Vagina (tissue), 2 donors: ENCODE measurements around the gene SMCHD1. TPM values are rescaled to one million over a fixed set of nuclear protein-coding genes. Genes with fewer than 3 reads are reported as not detected.
A peak's percentile ranks its signal among the peaks of the same experiment; 100 is the strongest.

Experiments
- DNase-seq, 2 donors: peaks; one replicate each; pipeline ENCODE4 v3.0.0-alpha.2; 2017; ENCODE audit errors: extremely low spot score in 2 of 2
- H3K27ac ChIP-seq: fragments of 200-600 bp; sonication (generic); one replicate; pipeline ENCODE4 v1.5.1; 2019
- H3K27me3 ChIP-seq: fragments of 200-600 bp; sonication (generic); one replicate; pipeline ENCODE4 v1.5.1; 2019
- H3K36me3 ChIP-seq, 2 donors: fragments of 200-600 bp; sonication (generic); one replicate each; pipeline ENCODE4 v1.5.1; 2017 to 2019
- H3K4me1 ChIP-seq: fragments of 200-600 bp; sonication (generic); one replicate; pipeline ENCODE4 v1.5.1; 2019
- H3K4me3 ChIP-seq, 2 donors: fragments of 200-600 bp; sonication (generic); 1 replicate in 1 of 2; 2 replicates in 1 of 2; pipeline ENCODE4 v1.5.1; 2016 to 2019
- H3K9me3 ChIP-seq: fragments of 200-600 bp; sonication (generic); one replicate; pipeline ENCODE4 v1.5.1; 2019
- POLR2A ChIP-seq, 2 donors: fragments of 450-650 bp; IDR thresholded peaks; one replicate each; pipeline ENCODE4 v1.6.1; 2017; ENCODE audit warnings: antibody characterized with exemption in 2 of 2, mild to moderate bottlenecking in 2 of 2, moderate library complexity in 2 of 2
- POLR2AphosphoS5 ChIP-seq, 2 donors: sonication (generic); formaldehyde crosslinking; IDR thresholded peaks; one replicate each; pipeline ENCODE4 v1.9.0; 2017; ENCODE audit warnings: antibody characterized with exemption in 2 of 2, mild to moderate bottlenecking in 2 of 2, low read depth in 1 of 2; ENCODE audit not compliant: insufficient read depth in 1 of 2
- intact Hi-C: fragments of 100-400 bp; cut with DNase I; formaldehyde crosslinking; loops from one replicate; pipeline ENCODE4 v1.15.1; 2023
- total RNA-seq: library from RNA; depleted of rRNA; stranded (reverse); fragments of >200 nt; gene quantifications from one replicate; pipeline ENCODE4 v1.2.3, GENCODE V29; 2016
- TF ChIP-seq, protein P1 (sequence below), 3 experiments: fragments of 450-650 bp in 2 of 3; fragments of 200-600 bp in 1 of 3; sonication (generic) in 1 of 3; IDR thresholded peaks; one replicate each; pipeline ENCODE4 v1.5.1; 2017 to 2019; ENCODE audit warnings: antibody characterized with exemption in 3 of 3, mild to moderate bottlenecking in 2 of 3, moderate library complexity in 2 of 3

SMCHD1 gene
- total RNA-seq, 1 donor from 2014 or later = 62.4 TPM

DNA sequence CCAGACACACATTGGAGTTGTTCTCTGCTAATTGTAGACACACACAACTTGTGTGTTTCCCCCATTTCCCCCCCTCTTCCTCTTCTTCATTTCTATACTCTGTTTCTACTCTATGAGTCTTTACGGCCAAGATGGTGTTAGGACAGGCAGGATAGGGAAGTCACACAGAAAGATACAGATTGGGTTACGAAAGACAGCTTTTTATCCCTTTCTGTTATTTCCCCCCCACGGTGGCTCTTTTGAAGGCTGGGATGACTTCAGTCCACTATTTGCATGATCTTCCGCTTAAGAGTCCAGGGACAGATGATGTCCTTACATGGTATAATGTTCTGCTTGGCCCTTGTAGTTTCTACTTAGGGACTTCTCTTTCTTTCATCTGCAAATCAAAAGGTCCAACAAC is 189.6 kb downstream of the SMCHD1 start:
- peak in 1 of 2 donors; percentile 16 for DNase-seq
- H3K9me3 ChIP-seq = no peaks in the 10 kb centered on the region
- H3K27ac ChIP-seq = no peak overlapping the region
- H3K27me3 ChIP-seq = no peaks in the 10 kb centered on the region
- intact Hi-C loops = no loop called here
- H3K4me3 ChIP-seq = no peak overlapping the region
- TF ChIP-seq POLR2AphosphoS5 (IDR thresholded peaks at IDR 0.05; ENCODE audit: insufficient read depth in 1 of 2, low read depth in 1 of 2) = no peak
- TF ChIP-seq, protein P1, sequence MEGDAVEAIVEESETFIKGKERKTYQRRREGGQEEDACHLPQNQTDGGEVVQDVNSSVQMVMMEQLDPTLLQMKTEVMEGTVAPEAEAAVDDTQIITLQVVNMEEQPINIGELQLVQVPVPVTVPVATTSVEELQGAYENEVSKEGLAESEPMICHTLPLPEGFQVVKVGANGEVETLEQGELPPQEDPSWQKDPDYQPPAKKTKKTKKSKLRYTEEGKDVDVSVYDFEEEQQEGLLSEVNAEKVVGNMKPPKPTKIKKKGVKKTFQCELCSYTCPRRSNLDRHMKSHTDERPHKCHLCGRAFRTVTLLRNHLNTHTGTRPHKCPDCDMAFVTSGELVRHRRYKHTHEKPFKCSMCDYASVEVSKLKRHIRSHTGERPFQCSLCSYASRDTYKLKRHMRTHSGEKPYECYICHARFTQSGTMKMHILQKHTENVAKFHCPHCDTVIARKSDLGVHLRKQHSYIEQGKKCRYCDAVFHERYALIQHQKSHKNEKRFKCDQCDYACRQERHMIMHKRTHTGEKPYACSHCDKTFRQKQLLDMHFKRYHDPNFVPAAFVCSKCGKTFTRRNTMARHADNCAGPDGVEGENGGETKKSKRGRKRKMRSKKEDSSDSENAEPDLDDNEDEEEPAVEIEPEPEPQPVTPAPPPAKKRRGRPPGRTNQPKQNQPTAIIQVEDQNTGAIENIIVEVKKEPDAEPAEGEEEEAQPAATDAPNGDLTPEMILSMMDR (IDR thresholded peaks at IDR 0.05) = no peak
- TF ChIP-seq POLR2A (IDR thresholded peaks at IDR 0.05) = no peak
- peaks cover 16% of the 10 kb centered on the region for H3K4me1 ChIP-seq
- H3K36me3 ChIP-seq = no peaks in the 10 kb centered on the region

DNA sequence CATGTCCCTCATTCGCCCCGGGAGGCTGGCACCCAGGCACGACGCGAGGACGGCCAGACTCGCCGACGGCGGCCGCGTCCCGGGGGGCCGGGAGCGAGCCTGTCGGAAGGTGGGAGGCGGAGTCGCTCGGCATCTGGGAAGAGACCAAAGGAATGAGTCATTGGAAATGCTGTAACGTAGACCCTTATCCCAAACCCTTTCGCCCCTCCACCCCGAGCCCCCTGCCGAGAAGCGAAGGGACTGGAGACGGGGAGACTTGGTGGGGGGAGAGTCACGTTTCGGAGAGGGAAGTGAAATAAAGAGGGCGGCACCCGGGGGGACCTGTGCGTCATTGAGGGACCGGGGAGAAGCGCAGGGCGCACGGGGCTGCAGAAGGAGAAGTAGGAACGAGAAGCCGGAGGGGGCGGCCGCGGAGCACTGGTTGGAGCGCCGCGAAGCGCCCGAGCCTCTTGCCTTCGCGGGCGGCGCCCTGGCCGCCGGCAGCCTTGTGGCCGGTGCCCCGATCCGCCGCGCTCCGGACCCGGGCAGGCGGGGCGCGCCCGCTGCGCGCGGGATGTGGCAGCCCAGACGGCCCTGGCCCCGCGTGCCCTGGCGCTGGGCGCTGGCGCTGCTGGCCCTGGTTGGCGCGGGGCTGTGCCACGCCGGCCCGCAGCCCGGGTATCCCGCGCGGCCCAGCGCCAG is 191.2 kb downstream of the SMCHD1 start, which contains the start of gene EMILIN2:
TSS of gene EMILIN2 (plus strand) at position 371 of the 681 bp plus-strand sequence. CDS start at position 554, 183 bp downstream.
- no peaks in the 10 kb centered on the region for H3K36me3 ChIP-seq
- TF ChIP-seq POLR2A (IDR thresholded peaks at IDR 0.05) = peak in 1 of 2 donors; percentile 60
- TF ChIP-seq, protein P1 (IDR thresholded peaks at IDR 0.05) = peak in 1 of 3 experiments; percentile 2
- peak in 1 of 2 donors; percentile 80 for TF ChIP-seq POLR2AphosphoS5 (IDR thresholded peaks at IDR 0.05; ENCODE audit: insufficient read depth in 1 of 2, low read depth in 1 of 2)
- H3K9me3 ChIP-seq = no peaks in the 10 kb centered on the region
- H3K4me3 ChIP-seq = peak within 1 kb of the TSS; percentile 55 to 71
- H3K27ac ChIP-seq = peak within 1 kb of the TSS; percentile 86
- intact Hi-C loops = no loop called here
- DNase-seq = peak; percentile 31 to 93
- peaks cover 16% of the 10 kb centered on the region for H3K4me1 ChIP-seq
- H3K27me3 ChIP-seq = no peaks in the 10 kb centered on the region

- H3K4me1 ChIP-seq = peaks cover 16% of the 10 kb centered on the region
- TF ChIP-seq, protein P1 (IDR thresholded peaks at IDR 0.05) = no peak
- TF ChIP-seq POLR2AphosphoS5 (IDR thresholded peaks at IDR 0.05; ENCODE audit: insufficient read depth in 1 of 2, low read depth in 1 of 2) (peak in 1 of 2 donors; percentile 62), POLR2A (IDR thresholded peaks at IDR 0.05) (no peak)
- peak overlapping the region; percentile 55 to 71 for H3K4me3 ChIP-seq
- no peaks in the 10 kb centered on the region for H3K9me3 ChIP-seq
- DNase-seq = peak; percentile 60 to 87
- peak overlapping the region; percentile 86 for H3K27ac ChIP-seq
- intact Hi-C loops = no loop called here
- no peaks in the 10 kb centered on the region for H3K27me3 ChIP-seq
- H3K36me3 ChIP-seq = no peaks in the 10 kb centered on the region
These were observed 192.1 kb downstream of the SMCHD1 start for GRCh38 chr18:2847317-2848246.

DNA sequence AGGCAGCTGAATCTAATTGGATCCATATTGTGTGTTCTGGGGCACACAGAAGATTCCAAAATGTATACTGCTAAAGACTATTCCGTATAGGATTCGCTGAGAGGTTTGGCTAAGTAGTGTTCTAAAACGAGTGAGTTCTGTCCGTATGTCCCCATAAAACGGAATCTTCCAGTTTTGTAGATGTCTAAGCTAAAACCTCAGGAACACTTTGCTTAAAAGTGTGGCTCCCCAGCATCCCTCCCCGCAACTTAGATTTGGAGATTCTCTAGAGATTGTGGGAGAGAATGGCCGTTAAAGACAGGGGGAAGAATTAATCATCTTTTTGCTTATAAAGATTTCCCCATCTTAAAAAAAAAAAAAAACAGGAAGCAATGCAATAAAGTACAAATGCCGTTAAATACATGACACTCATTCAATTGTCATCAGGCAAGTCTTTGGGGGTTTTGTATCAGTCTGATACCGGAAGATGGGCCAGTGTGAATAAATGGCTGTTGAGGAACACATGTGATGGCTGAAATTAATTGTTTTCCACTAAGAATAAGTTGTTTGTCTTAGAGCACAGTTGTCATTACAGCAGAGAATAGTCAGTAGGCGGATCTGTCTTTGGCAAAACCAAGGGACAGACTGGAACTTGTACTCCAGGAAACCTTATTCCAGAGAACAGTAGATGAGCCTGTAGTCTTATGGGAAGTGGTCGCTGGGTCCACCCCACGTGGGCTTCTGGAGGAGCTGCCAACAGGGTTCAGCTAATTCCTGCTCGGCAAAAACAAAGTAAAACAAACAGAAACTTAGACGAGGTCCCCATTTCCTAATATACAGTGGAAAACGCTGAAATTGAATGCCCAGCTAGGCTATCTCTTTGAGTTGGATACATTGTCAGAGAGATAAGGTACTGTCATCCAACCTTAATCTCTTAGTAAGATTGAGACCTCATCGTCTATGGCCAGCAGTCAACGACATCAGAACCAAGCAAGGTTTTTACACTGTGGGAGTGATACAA is 193.0 kb downstream of the SMCHD1 start:
- intact Hi-C loops = no loop called here
- Histone ChIP-seq H3K4me3 (peak overlapping the region; percentile 55 to 71), H3K27ac (peak overlapping the region; percentile 86), H3K4me1 (peaks cover 18% of the 10 kb centered on the region), H3K27me3 (no peaks in the 10 kb centered on the region), H3K36me3 (no peaks in the 10 kb centered on the region), H3K9me3 (no peaks in the 10 kb centered on the region)
- DNase-seq = no peak
- TF ChIP-seq, protein P1 (IDR thresholded peaks at IDR 0.05) = no peak
- no peak for TF ChIP-seq POLR2AphosphoS5 (IDR thresholded peaks at IDR 0.05; ENCODE audit: insufficient read depth in 1 of 2, low read depth in 1 of 2)
